ENCODE measurements around the gene GPHN. TPM values are rescaled to one million over a fixed set of nuclear protein-coding genes. Genes with fewer than 3 reads are reported as not detected.

Gene GPHN
- total RNA-seq, 1 experiment from 2014 or later: 11.3 TPM

GRCh38 chr14:66802962-66803361 is 295.0 kb downstream of the GPHN start:
- H3K27me3 Mint-ChIP-seq (ENCODE audit: insufficient read depth, unreplicated experiment): no peaks in the 10 kb centered on the region
- H3K9me3 ChIP-seq: peaks cover 2% of the 10 kb centered on the region; the same call in 1 of the 2 replicates
- no peak for DNase-seq
- no peaks in the 10 kb centered on the region for H3K4me1 ChIP-seq
- H3K27ac Mint-ChIP-seq (ENCODE audit: unreplicated experiment): no peak overlapping the region
- H3K36me3 Mint-ChIP-seq (ENCODE audit: insufficient read depth, unreplicated experiment): peaks cover 5% of the 10 kb centered on the region
- H3K9me3 Mint-ChIP-seq (ENCODE audit: unreplicated experiment): peaks cover 35% of the 10 kb centered on the region
- intact Hi-C loops (cut with micrococcal nuclease; ENCODE audit: unreplicated experiment): no loop called here
- CTCF ChIA-PET: no interaction called here
- no peaks in the 10 kb centered on the region for H3K27me3 ChIP-seq (replicated peaks; ENCODE audit: control insufficient read depth, insufficient read depth, low read length)
- no TSS peak for BruUV-seq (replicated peaks)
- POLR2A ChIA-PET: no interaction called here
- H3K4me3 Mint-ChIP-seq (ENCODE audit: unreplicated experiment): no peak overlapping the region
- H3K4me3 ChIP-seq (ENCODE audit: low read depth, low read length): no peak overlapping the region
- no peaks in the 10 kb centered on the region for H3K4me1 Mint-ChIP-seq (ENCODE audit: low read depth, unreplicated experiment)
- no peaks in the 10 kb centered on the region for H3K36me3 ChIP-seq (ENCODE audit: control insufficient read depth, insufficient read depth, low read length)
- no peak for TF ChIP-seq CTCF (IDR thresholded peaks at IDR 0.05; ENCODE audit: insufficient read depth in 1 of 2, low read depth in 1 of 2, low read length in 1 of 2, severe bottlenecking in 1 of 2, unreplicated experiment in 1 of 2)

DNA sequence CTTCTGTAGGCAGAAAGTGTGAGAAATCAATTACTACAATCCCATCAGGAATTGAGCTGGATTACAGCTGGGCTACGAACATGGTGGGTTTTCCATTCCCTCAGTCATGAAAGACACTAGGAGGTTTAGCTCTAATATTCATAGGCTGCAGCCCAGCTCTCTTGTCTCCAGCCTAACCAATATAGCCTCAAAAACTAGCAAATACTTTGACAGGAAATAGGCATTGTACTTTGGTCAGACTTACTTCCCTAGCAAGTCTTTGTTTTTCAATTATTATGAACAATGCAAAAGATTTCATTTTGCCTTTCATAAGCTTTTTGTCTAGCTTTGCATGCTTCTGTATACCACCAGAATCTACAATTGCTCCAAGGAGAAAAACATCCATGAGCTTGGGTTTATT is 296.2 kb downstream of the GPHN start:
- BruUV-seq (replicated peaks): no TSS peak
- intact Hi-C loops (cut with micrococcal nuclease; ENCODE audit: unreplicated experiment): no loop called here
- Histone ChIP-seq H3K36me3 (ENCODE audit: control insufficient read depth, insufficient read depth, low read length) (no peaks in the 10 kb centered on the region), H3K4me3 (ENCODE audit: low read depth, low read length) (no peak overlapping the region), H3K27me3 (replicated peaks; ENCODE audit: control insufficient read depth, insufficient read depth, low read length) (no peaks in the 10 kb centered on the region), H3K4me1 (no peaks in the 10 kb centered on the region), H3K9me3 (peaks cover 2% of the 10 kb centered on the region; the same call in 1 of the 2 replicates)
- TF ChIP-seq CTCF (IDR thresholded peaks at IDR 0.05; ENCODE audit: insufficient read depth in 1 of 2, low read depth in 1 of 2, low read length in 1 of 2, severe bottlenecking in 1 of 2, unreplicated experiment in 1 of 2): no peak
- DNase-seq: no peak
- H3K4me3 Mint-ChIP-seq (ENCODE audit: unreplicated experiment): no peak overlapping the region
- H3K9me3 Mint-ChIP-seq (ENCODE audit: unreplicated experiment): peaks cover 26% of the 10 kb centered on the region
- ChIA-PET CTCF (no interaction called here), POLR2A (no interaction called here)
- H3K4me1 Mint-ChIP-seq (ENCODE audit: low read depth, unreplicated experiment): no peaks in the 10 kb centered on the region
- H3K27me3 Mint-ChIP-seq (ENCODE audit: insufficient read depth, unreplicated experiment): no peaks in the 10 kb centered on the region
- H3K27ac Mint-ChIP-seq (ENCODE audit: unreplicated experiment): no peak overlapping the region
- H3K36me3 Mint-ChIP-seq (ENCODE audit: insufficient read depth, unreplicated experiment): peaks cover 5% of the 10 kb centered on the region

DNA sequence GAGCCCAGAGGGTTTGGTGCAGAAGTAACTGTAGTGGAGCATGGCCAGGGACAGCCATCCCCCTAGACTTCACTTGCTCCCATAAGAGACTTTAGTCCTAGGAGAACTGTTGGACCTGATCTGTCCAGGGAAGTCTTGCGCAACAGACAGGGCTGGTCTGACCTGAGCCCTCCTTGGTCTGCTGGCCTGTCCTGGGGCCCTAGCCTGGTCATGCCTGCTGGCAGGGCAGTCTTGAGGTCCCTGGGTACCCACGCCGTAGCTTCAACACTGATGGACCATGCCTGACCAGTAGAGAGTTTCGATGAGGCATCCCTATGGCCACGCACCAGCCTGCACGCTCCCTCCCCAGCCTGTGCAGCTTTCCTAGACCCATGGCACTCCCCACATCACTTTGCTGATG is 305.7 kb downstream of the GPHN start:
- Histone ChIP-seq H3K9me3 (peaks cover 6% of the 10 kb centered on the region), H3K4me1 (no peaks in the 10 kb centered on the region), H3K27me3 (replicated peaks; ENCODE audit: control insufficient read depth, insufficient read depth, low read length) (no peaks in the 10 kb centered on the region), H3K4me3 (ENCODE audit: low read depth, low read length) (no peak overlapping the region), H3K36me3 (ENCODE audit: control insufficient read depth, insufficient read depth, low read length) (no peaks in the 10 kb centered on the region)
- Mint-ChIP-seq H3K9me3 (ENCODE audit: unreplicated experiment) (no peaks in the 10 kb centered on the region), H3K4me3 (ENCODE audit: unreplicated experiment) (no peak overlapping the region), H3K4me1 (ENCODE audit: low read depth, unreplicated experiment) (no peaks in the 10 kb centered on the region), H3K36me3 (ENCODE audit: insufficient read depth, unreplicated experiment) (no peaks in the 10 kb centered on the region), H3K27ac (ENCODE audit: unreplicated experiment) (no peak overlapping the region), H3K27me3 (ENCODE audit: insufficient read depth, unreplicated experiment) (no peaks in the 10 kb centered on the region)
- DNase-seq: no peak
- ChIA-PET POLR2A (no interaction called here), CTCF (no interaction called here)
- BruUV-seq (replicated peaks): no TSS peak
- intact Hi-C loops (cut with micrococcal nuclease; ENCODE audit: unreplicated experiment): no loop called here
- TF ChIP-seq CTCF (IDR thresholded peaks at IDR 0.05; ENCODE audit: insufficient read depth in 1 of 2, low read depth in 1 of 2, low read length in 1 of 2, severe bottlenecking in 1 of 2, unreplicated experiment in 1 of 2): no peak
